ENCODE measurements around the gene CLSTN2.

CLSTN2 gene

DNA sequence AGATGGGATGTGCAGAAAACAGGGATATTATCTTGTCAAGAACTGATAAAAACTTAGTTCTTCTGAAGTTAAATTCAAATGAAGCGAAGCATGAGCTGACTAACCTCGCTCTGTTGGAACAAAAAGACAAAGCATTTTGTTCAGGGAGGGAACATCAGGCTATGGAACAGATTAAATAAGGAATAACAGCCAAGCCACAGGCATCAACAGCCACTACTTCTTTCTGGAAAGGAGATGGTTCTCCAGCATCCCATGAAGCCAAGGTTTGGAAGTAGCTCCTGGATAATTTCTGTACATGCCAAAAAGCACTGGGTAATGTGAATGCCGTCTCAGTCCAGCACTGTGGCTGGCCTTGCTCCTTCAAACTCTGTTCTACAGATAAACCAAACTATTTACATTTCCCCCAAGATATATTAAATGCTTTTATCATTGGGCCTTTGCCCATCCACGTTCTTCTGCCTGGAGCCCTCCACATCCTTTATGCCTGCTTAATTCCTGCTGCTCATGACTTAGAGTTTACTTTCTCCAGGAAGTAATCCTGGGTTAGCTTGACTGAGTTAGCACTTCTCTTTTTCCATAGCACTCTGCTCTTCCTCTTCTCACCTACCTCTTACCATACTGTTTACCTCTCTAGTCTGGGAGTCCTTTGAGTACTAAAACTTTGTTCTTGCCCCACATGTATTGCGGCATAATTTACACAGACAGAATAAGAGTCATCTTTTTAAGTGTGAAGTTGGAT, 232.0 kb downstream of the CLSTN2 start:
- POLR2A ChIA-PET = no interaction called here
- CTCF ChIA-PET = interaction anchor here (1.7 kb wide), 1 partner anchor 19 kb away, joined by 5 read pairs; no protein-coding TSS in a partner anchor
- DNase-seq (ENCODE audit: extremely low spot score) = no peak
- TF ChIP-seq, protein P1, sequence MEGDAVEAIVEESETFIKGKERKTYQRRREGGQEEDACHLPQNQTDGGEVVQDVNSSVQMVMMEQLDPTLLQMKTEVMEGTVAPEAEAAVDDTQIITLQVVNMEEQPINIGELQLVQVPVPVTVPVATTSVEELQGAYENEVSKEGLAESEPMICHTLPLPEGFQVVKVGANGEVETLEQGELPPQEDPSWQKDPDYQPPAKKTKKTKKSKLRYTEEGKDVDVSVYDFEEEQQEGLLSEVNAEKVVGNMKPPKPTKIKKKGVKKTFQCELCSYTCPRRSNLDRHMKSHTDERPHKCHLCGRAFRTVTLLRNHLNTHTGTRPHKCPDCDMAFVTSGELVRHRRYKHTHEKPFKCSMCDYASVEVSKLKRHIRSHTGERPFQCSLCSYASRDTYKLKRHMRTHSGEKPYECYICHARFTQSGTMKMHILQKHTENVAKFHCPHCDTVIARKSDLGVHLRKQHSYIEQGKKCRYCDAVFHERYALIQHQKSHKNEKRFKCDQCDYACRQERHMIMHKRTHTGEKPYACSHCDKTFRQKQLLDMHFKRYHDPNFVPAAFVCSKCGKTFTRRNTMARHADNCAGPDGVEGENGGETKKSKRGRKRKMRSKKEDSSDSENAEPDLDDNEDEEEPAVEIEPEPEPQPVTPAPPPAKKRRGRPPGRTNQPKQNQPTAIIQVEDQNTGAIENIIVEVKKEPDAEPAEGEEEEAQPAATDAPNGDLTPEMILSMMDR (IDR thresholded peaks at IDR 0.05; ENCODE audit: control extremely low read depth, extremely low read depth, low read depth, missing control alignments) = no peak

DNA sequence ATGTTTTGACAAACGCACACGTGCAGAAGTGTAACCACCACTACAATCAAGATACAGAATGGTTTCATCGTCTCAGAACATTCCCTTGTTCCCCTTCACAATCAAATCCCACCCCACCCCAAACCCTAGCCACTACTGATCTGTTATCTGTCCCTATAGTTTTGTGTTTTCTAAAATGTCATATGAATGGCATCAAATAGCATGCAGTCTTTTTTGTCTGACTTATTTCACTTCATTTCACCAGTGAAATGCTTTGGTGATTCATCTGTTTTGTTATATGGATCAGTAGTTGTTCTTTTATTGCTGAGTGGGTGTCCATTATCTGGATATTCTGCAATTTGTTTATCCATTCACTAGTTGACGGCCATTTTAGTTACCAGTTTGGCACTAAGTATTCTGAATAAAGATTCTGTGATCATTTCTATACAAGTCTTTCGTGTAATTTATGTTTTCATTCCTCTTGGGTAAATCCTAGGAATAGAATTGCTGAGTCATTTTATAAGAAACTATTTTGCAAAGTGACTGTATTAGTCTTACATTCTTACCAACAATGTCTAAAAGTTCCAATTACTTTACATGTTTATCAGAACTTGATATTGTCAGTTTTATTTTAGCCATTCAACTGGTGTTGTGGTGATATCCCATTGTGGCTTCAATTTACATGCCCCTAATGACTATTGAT, 232.8 kb downstream of the CLSTN2 start:
- ChIA-PET POLR2A (no interaction called here), CTCF (interaction anchor here (1.0 kb wide), 1 partner anchor 34 kb away, joined by 3 read pairs; no protein-coding TSS in a partner anchor)
- DNase-seq (ENCODE audit: extremely low spot score) = no peak
- TF ChIP-seq, protein P1 (IDR thresholded peaks at IDR 0.05; ENCODE audit: control extremely low read depth, extremely low read depth, low read depth, missing control alignments) = no peak

- CTCF ChIA-PET = interaction anchor here (1.1 to 2.4 kb wide), 5 partner anchors 8 to 42 kb away, joined by 3 to 10 read pairs (median 4); no protein-coding TSS in a partner anchor
- TF ChIP-seq, protein P1 (IDR thresholded peaks at IDR 0.05; ENCODE audit: control extremely low read depth, extremely low read depth, low read depth, missing control alignments) = no peak
- DNase-seq (ENCODE audit: extremely low spot score) = peak; percentile 41
- POLR2A ChIA-PET = no interaction called here
Observed at GRCh38 chr3:140170612-140171011, 235.6 kb downstream of the CLSTN2 start.

- CTCF ChIA-PET = interaction anchor here (1.0 to 1.2 kb wide), 2 partner anchors 9 to 13 kb away, joined by 3 to 7 read pairs; no protein-coding TSS in a partner anchor
Observed at GRCh38 chr3:140176526-140176925, 241.5 kb downstream of the CLSTN2 start.

DNA sequence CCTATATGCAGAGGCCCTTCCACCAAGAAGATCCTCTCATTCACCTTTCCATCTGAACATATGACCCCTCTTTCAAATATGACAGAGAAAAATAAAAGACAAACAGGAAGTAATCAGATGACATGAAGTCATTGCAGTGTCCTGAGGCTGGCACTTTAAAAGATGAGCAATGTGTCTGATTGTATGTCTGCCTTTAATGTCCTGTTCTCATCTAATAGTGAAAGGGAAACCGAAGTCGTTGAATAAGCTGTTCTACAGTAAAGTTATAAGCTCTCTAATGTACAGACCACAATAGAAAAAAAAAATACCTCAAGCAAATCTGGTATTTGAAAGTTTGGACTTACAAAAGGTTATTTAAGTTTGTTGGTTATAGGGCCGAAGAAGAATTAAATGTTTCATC, 243.0 kb downstream of the CLSTN2 start:
- ChIA-PET CTCF (interaction anchor here (1.0 kb wide), 1 partner anchor 8 kb away, joined by 4 read pairs; no protein-coding TSS in a partner anchor), POLR2A (no interaction called here)
- DNase-seq (ENCODE audit: extremely low spot score) = no peak
- TF ChIP-seq, protein P1 (IDR thresholded peaks at IDR 0.05; ENCODE audit: control extremely low read depth, extremely low read depth, low read depth, missing control alignments) = no peak

More at GRCh38 chr3:140176526-140176925, 241.5 kb downstream of the CLSTN2 start:
- no peak for DNase-seq (ENCODE audit: extremely low spot score)
- TF ChIP-seq, protein P1 (IDR thresholded peaks at IDR 0.05; ENCODE audit: control extremely low read depth, extremely low read depth, low read depth, missing control alignments) = no peak
- POLR2A ChIA-PET = no interaction called here

DNA sequence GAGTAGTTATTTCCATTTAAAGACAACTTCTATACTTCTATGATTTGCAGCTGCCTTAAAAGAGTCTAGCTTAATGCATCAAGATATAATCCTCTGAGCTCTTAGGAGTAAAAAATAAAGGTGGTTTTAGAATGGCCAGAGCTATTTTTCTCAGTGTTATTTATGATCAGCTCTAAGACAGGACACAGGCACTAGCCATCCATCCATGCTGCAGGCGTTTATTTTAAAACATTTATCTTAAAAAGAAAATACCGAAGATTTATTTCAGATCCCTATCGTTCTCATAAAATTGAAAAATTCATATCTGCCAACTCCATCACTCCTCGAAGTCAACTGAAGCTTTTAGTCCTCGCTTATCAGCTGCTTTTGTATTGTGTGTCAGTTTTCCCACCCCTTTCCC, 243.5 kb downstream of the CLSTN2 start:
- CTCF ChIA-PET = interaction anchor here (0.7 to 1.0 kb wide), 2 partner anchors 9 to 25 kb away, joined by 3 to 4 read pairs; no protein-coding TSS in a partner anchor
- POLR2A ChIA-PET = no interaction called here
- no peak for DNase-seq (ENCODE audit: extremely low spot score)
- TF ChIP-seq, protein P1 (IDR thresholded peaks at IDR 0.05; ENCODE audit: control extremely low read depth, extremely low read depth, low read depth, missing control alignments) = no peak
